GM19239 (cell line): ENCODE measurements around the gene CDC42EP1.

Source experiments
- DNase-seq: peaks from one replicate; pipeline ENCODE4 v3.0.0; 2011; ENCODE audit warnings: low spot score; ENCODE audit not compliant: insufficient read length
- FAIRE-seq: peaks from 2 replicates; lab custom pipeline; 2011; peaks lifted over from hg19 to GRCh38; lab: Jason Lieb, UNC

CDC42EP1 gene

DNA sequence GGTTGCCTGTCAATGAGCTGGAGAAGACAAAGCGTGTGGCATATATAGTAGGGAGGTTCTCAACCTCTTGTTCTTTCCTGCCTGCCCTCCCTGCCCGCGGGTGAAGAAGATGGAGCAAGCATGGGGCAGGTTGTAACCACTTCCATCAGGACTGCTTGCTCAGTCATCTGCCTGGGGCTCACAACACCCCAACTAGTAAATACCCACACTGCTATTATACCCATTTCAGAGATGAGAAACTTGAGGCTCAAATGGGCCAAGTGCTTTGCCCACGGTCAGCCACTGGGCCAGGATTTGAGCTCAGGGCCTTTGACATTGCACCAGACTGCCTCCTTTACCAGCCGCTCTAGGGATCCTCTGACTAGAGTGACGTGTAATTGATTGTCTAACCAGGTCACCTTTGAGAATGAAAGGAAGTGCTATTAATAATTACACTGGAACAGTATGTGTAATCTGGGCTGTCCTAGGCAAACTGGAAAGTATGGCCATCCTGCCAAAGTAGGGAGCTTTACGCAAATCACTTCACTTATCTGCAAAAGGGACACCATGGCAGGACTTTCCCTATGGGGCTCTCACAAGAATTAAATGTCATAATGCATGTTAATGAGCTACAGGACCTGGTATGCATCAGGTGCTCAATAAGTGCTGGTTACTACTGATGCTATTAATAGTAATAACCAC, 2.8 kb upstream of the CDC42EP1 start:
- FAIRE-seq: no peak
- DNase-seq: no peak

- no peak for DNase-seq
- no peak for FAIRE-seq
These were observed 1.5 kb upstream of the CDC42EP1 start for GRCh38 chr22:37558815-37559214.

- no peak for FAIRE-seq
These were observed 769 bp upstream of the CDC42EP1 start for GRCh38 chr22:37559521-37559900.

GRCh38 chr22:37560608-37561211, 430 bp downstream of the CDC42EP1 start:
- DNase-seq (no peak), FAIRE-seq (no peak)

More at GRCh38 chr22:37559521-37559900, 769 bp upstream of the CDC42EP1 start:
- no peak for DNase-seq

GRCh38 chr22:37561212-37562048, 1.1 kb downstream of the CDC42EP1 start:
- peak; percentile 66 for FAIRE-seq
- DNase-seq: peak; percentile 91

GRCh38 chr22:37562049-37562875, 2.0 kb downstream of the CDC42EP1 start:
- FAIRE-seq: no peak
- DNase-seq: no peak

DNA sequence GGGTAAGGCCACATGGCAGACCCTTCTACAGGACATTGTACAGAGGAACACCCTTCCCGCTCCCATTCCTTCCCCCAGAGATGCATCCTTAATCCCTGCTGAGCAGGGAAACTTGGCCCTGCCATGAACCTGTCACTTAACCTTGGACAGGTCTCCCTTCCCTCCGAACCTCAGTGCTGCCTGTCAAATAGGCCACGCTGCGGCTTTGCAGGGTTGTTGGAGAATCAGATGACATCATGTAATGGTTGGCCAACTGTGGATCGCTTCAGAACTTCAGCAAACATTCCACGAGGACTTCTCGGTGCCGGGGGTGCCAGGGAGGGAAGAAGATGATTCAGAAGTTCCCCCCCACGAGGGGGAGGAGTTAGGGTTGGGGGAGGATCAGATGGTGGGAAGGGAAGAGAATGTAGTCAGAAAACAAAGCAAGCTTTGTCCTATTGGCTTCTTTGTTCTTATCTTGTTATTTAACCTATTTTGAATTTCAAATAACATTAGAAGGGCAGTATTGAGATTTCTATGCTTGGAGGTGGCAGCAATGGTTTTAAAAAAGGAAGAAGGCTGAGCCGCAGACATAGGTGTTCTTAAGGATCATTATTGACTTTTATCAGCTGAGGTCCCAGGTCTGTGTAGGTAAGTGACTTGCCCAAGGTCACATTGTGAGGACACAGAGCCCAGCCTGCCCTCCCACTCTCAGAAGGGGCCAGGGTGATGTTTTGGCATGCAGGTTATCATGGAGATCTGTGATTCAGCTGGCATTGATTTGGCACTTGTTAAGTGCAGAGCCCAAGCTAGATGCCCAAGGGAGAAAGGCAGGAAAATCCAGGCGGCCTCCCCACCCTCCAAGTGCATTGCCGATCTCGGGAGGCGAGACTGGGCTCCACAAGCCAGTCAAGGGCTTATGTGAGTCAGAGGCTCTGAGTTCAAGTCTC, 3.1 kb downstream of the CDC42EP1 start:
- FAIRE-seq: no peak
- DNase-seq: no peak

GRCh38 chr22:37564111-37564711, 3.9 kb downstream of the CDC42EP1 start:
- FAIRE-seq: no peak

GRCh38 chr22:37565830-37566229, 5.5 kb downstream of the CDC42EP1 start:
- DNase-seq (no peak), FAIRE-seq (no peak)

More at GRCh38 chr22:37564111-37564711, 3.9 kb downstream of the CDC42EP1 start:
- DNase-seq: no peak

- FAIRE-seq: no peak
- no peak for DNase-seq
These were observed 6.1 kb downstream of the CDC42EP1 start for GRCh38 chr22:37566329-37566837.

DNA sequence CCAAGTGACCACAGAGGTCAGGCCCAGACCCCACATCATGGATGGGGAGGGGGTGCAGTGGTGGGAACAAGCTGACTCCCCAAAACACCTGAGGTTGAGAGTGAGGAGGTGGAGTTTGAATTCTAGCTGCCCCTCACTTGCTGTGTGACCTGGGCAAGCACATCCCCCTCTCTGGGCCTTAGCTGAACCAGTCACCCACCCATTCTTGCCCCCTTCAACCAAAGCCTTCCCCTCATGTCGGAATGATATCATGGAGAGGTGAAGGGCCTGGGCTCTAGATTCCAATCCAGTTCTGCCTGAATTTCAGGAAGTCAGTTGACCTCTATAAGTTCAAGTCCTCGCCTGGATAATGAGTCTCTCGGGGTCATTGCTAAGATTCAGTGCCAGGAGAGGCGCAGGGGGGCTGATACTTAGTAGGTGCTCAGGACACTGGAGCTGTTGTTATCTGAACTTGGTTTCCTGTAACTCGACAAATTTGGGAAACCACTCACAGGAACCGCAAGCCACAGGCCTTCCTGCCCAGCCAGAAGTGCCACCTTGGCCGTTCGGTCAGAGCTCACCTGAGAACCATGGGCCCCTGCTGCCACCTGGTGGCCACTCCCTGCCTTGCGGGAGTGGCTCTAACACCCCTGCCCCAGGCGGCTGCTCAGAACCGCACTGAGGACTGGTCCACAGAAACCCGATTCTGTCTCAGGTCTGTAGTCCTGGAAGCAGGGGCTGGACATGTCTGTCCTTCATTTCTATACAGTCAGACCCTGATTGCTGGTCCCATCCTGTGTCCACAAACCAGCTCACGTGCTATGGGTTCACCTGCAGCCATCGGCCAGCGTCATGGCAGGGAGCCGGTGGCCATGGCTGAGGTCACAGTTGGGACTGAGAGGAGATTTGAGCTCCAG, 6.9 kb downstream of the CDC42EP1 start:
- DNase-seq (peak; percentile 98), FAIRE-seq (peak; percentile 98)

- DNase-seq: no peak
- FAIRE-seq: no peak
These were observed 7.7 kb downstream of the CDC42EP1 start for GRCh38 chr22:37568012-37568411.

- FAIRE-seq (no peak), DNase-seq (no peak)
These were observed 8.2 kb downstream of the CDC42EP1 start for GRCh38 chr22:37568448-37569008.

- FAIRE-seq (no peak), DNase-seq (no peak)
These were observed 9.0 kb downstream of the CDC42EP1 start for GRCh38 chr22:37569009-37569920.

GRCh38 chr22:37569921-37570660, 9.8 kb downstream of the CDC42EP1 start:
- FAIRE-seq: no peak
- DNase-seq: no peak

GRCh38 chr22:37570661-37570976, 10.3 kb downstream of the CDC42EP1 start:
- DNase-seq (no peak), FAIRE-seq (no peak)
